ENCODE data around the gene MS4A18.

Gene MS4A18

DNA sequence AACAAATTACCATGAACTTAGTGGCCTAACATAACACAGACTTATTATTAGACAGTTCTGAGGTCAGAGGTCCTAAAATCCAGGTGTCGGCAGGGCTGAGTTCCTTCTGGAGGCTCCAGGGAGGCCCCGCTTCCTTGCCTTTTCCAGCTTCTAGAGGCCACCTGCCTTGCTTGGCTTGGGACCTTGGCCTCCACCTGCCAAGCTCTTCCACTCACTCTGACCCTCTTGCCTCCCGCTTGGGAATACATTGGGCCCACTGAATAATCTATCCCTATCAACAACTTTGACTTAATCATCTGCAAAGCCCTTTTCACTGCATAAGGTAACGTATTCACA lies 57.4 kb downstream of the MS4A18 start:
- DNase-seq (ENCODE audit: low read depth, low spot score): no peak
- Histone ChIP-seq H3K27me3 (ENCODE audit: insufficient read depth, insufficient read length) (no peaks in the 10 kb centered on the region), H3K9ac (ENCODE audit: insufficient read length, low read depth) (no peak overlapping the region), H3K4me1 (ENCODE audit: insufficient read depth, insufficient read length) (peaks cover 5% of the 10 kb centered on the region), H3K9me3 (ENCODE audit: insufficient read depth, low read length) (0 out of 2 replicates have a peak, but pooled peaks cover 5% of the 10 kb centered on the region), H3K36me3 (ENCODE audit: insufficient read depth, insufficient read length, low read length) (no peaks in the 10 kb centered on the region), H3K4me3 (ENCODE audit: insufficient read length, low read depth) (no peak overlapping the region)
- TF ChIP-seq ZNF274 (IDR thresholded peaks at IDR 0.05; ENCODE audit: low read depth, low read length): no peak
- TF ChIP-seq SUZ12 (IDR thresholded peaks at IDR 0.05; ENCODE audit: extremely low read depth, insufficient read depth, insufficient read length): no peak
- no peak for TF ChIP-seq YY1 (IDR thresholded peaks at IDR 0.05; ENCODE audit: insufficient read depth, insufficient read length)

DNA sequence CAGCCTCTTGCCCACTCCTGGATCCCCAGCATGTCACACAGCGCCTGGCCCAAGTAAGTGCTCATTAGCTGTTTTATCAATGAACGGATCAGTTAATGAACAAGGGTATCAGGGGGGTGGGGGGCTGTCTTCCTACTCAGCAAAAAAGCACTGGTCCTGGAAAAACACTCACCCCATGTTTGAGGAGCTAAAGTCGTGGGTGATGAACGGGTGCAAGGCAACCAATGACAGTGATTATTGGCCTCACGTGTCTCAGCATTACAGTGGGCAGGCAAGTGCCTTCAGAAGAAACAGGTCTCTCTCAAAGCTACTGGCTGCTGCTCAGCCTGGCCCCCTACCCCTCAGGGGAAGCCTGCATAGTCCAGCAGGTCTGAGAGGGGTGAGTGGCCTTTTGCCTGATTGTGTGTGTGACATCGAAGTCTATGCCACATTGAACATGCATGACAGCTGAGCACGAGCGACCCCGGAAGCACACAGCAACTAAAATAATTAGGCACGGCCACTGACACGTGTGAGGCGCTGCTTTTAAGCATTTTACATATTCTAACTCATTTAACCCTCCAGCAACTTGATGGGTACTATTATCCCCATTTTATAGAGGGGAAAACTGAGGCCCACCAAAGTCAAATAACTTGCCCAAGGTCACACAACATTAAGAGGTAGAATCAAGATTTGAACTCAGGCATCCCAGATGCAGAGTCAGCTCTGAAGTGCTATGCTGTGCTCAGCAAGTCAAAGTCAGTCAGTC lies 58.0 kb downstream of the MS4A18 start:
- Histone ChIP-seq H3K36me3 (ENCODE audit: insufficient read depth, insufficient read length, low read length) (no peaks in the 10 kb centered on the region), H3K9me3 (ENCODE audit: insufficient read depth, low read length) (0 out of 2 replicates have a peak, but pooled peaks cover 5% of the 10 kb centered on the region), H3K27me3 (ENCODE audit: insufficient read depth, insufficient read length) (no peaks in the 10 kb centered on the region), H3K4me3 (ENCODE audit: insufficient read length, low read depth) (no peak overlapping the region), H3K4me1 (ENCODE audit: insufficient read depth, insufficient read length) (peaks cover 5% of the 10 kb centered on the region), H3K9ac (ENCODE audit: insufficient read length, low read depth) (no peak overlapping the region)
- no peak for TF ChIP-seq SUZ12 (IDR thresholded peaks at IDR 0.05; ENCODE audit: extremely low read depth, insufficient read depth, insufficient read length)
- TF ChIP-seq ZNF274 (IDR thresholded peaks at IDR 0.05; ENCODE audit: low read depth, low read length): no peak
- no peak for TF ChIP-seq YY1 (IDR thresholded peaks at IDR 0.05; ENCODE audit: insufficient read depth, insufficient read length)
- DNase-seq (ENCODE audit: low read depth, low spot score): no peak

DNA sequence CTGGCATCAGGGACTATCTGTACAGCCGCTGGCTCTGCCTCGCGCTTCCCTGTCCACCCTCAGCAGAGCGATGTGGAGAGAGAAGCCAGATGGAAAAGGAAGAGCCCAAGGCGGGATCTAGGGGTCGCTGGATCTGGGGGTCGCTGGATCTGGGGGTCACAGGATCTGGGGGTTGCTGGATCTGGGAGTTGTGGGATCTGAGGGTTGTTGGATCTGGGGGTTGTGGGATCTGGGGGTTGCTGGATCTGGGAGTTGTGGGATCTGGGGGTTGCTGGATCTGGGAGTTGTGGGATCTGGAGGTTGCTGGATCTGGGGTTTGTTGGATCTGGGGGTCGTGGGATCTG lies 58.6 kb downstream of the MS4A18 start:
- Histone ChIP-seq H3K4me1 (ENCODE audit: insufficient read depth, insufficient read length) (peaks cover 5% of the 10 kb centered on the region), H3K9ac (ENCODE audit: insufficient read length, low read depth) (no peak overlapping the region), H3K9me3 (ENCODE audit: insufficient read depth, low read length) (0 out of 2 replicates have a peak, but pooled peaks cover 5% of the 10 kb centered on the region), H3K36me3 (ENCODE audit: insufficient read depth, insufficient read length, low read length) (no peaks in the 10 kb centered on the region), H3K27me3 (ENCODE audit: insufficient read depth, insufficient read length) (no peaks in the 10 kb centered on the region), H3K4me3 (ENCODE audit: insufficient read length, low read depth) (no peak overlapping the region)
- TF ChIP-seq ZNF274 (IDR thresholded peaks at IDR 0.05; ENCODE audit: low read depth, low read length) (no peak), SUZ12 (IDR thresholded peaks at IDR 0.05; ENCODE audit: extremely low read depth, insufficient read depth, insufficient read length) (no peak), YY1 (IDR thresholded peaks at IDR 0.05; ENCODE audit: insufficient read depth, insufficient read length) (no peak)
- DNase-seq (ENCODE audit: low read depth, low spot score): no peak

DNA sequence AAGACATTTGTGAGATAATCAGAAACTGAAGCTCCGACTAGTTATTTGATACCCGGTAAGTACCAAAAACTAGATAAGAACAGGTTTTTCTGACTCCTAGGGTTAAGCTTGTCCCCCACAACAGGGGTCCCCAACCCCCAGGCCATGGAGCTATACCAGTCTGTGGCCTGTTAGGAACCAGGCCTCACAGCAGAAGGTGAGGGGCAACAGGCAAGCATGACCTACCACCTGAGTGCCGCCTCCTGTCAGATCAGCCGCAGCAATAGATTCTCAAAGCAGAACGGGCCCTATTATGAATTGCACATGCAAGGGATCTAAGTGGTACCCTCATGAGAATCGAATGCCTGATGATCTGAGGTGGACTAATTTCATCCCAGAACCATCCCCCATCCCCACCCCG lies 59.4 kb downstream of the MS4A18 start:
- H3K4me3 ChIP-seq (ENCODE audit: insufficient read length, low read depth): no peak overlapping the region
- H3K36me3 ChIP-seq (ENCODE audit: insufficient read depth, insufficient read length, low read length): no peaks in the 10 kb centered on the region
- TF ChIP-seq ZNF274 (IDR thresholded peaks at IDR 0.05; ENCODE audit: low read depth, low read length): no peak
- no peak for TF ChIP-seq SUZ12 (IDR thresholded peaks at IDR 0.05; ENCODE audit: extremely low read depth, insufficient read depth, insufficient read length)
- no peak for TF ChIP-seq YY1 (IDR thresholded peaks at IDR 0.05; ENCODE audit: insufficient read depth, insufficient read length)
- H3K4me1 ChIP-seq (ENCODE audit: insufficient read depth, insufficient read length): peaks cover 5% of the 10 kb centered on the region
- H3K9me3 ChIP-seq (ENCODE audit: insufficient read depth, low read length): 0 out of 2 replicates have a peak, but pooled peaks cover 5% of the 10 kb centered on the region
- H3K9ac ChIP-seq (ENCODE audit: insufficient read length, low read depth): no peak overlapping the region
- H3K27me3 ChIP-seq (ENCODE audit: insufficient read depth, insufficient read length): no peaks in the 10 kb centered on the region
- DNase-seq (ENCODE audit: low read depth, low spot score): no peak

DNA sequence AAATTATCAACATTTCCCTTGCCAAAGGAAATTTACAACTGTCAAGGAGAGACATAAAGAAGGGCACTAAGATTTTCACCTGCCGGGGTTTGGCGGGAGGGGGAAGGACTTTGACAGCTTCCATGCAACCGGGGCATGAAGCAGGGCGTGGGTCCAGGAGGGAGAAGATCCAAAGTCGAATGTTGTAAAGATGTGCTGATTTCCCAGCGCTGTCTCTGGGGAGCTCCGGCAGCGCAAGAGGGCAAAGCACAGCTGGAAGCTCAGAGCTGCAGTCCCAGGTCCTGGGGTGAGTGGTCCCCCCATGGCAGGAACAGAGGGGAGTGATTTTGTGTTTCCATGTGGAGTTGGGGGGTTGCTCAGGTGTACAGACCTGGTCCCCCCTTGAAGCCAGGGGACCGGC lies 60.6 kb downstream of the MS4A18 start, which contains the start of gene MS4A10:
Gene MS4A10, plus strand, starts transcription at position 198 of the 400 bp plus-strand sequence. CDS start 5,003 bp downstream, outside the sequence.
- no peak for TF ChIP-seq SUZ12 (IDR thresholded peaks at IDR 0.05; ENCODE audit: extremely low read depth, insufficient read depth, insufficient read length)
- no peak for TF ChIP-seq YY1 (IDR thresholded peaks at IDR 0.05; ENCODE audit: insufficient read depth, insufficient read length)
- no peak for TF ChIP-seq ZNF274 (IDR thresholded peaks at IDR 0.05; ENCODE audit: low read depth, low read length)
- H3K4me3 ChIP-seq (ENCODE audit: insufficient read length, low read depth): no peak within 1 kb of the TSS
- DNase-seq (ENCODE audit: low read depth, low spot score): no peak
- no peak within 1 kb of the TSS for H3K9ac ChIP-seq (ENCODE audit: insufficient read length, low read depth)
- H3K36me3 ChIP-seq (ENCODE audit: insufficient read depth, insufficient read length, low read length): no peaks in the 10 kb centered on the region
- H3K9me3 ChIP-seq (ENCODE audit: insufficient read depth, low read length): peaks cover 4% of the 10 kb centered on the region; the same call in 1 of the 2 replicates
- peaks cover 5% of the 10 kb centered on the region for H3K4me1 ChIP-seq (ENCODE audit: insufficient read depth, insufficient read length)
- no peaks in the 10 kb centered on the region for H3K27me3 ChIP-seq (ENCODE audit: insufficient read depth, insufficient read length)

DNA sequence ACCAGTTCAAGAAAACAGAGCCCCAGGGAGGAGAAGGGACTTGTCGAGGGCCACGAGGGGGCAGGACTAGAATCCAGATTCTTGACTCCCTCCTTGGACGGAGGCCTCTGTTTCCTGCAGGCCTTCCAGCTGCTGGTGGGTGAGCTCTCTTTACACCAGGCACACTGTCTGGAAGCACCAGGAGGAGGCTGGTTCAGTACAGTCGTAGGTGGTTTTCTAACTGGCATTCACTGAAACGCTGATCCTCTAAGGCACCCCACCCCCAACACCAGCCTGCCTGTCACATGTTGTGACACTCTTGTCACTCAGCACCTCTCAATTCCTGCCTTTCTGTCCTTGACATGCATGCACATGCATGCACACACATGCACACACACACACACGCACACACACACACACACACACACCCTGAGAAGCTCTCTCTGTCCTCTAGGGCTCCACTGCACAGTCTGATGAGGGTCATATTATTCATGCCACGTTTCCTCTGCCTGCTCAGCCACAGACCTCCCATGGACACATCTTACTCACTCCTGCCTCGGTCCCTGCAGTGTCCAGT lies 61.4 kb downstream of the MS4A18 start:
- Histone ChIP-seq H3K4me1 (ENCODE audit: insufficient read depth, insufficient read length) (peaks cover 5% of the 10 kb centered on the region), H3K9ac (ENCODE audit: insufficient read length, low read depth) (no peak overlapping the region), H3K4me3 (ENCODE audit: insufficient read length, low read depth) (no peak overlapping the region), H3K9me3 (ENCODE audit: insufficient read depth, low read length) (peaks cover 9% of the 10 kb centered on the region; the same call in 1 of the 2 replicates), H3K36me3 (ENCODE audit: insufficient read depth, insufficient read length, low read length) (no peaks in the 10 kb centered on the region), H3K27me3 (ENCODE audit: insufficient read depth, insufficient read length) (no peaks in the 10 kb centered on the region)
- TF ChIP-seq ZNF274 (IDR thresholded peaks at IDR 0.05; ENCODE audit: low read depth, low read length) (no peak), YY1 (IDR thresholded peaks at IDR 0.05; ENCODE audit: insufficient read depth, insufficient read length) (no peak), SUZ12 (IDR thresholded peaks at IDR 0.05; ENCODE audit: extremely low read depth, insufficient read depth, insufficient read length) (no peak)
- no peak for DNase-seq (ENCODE audit: low read depth, low spot score)

DNA sequence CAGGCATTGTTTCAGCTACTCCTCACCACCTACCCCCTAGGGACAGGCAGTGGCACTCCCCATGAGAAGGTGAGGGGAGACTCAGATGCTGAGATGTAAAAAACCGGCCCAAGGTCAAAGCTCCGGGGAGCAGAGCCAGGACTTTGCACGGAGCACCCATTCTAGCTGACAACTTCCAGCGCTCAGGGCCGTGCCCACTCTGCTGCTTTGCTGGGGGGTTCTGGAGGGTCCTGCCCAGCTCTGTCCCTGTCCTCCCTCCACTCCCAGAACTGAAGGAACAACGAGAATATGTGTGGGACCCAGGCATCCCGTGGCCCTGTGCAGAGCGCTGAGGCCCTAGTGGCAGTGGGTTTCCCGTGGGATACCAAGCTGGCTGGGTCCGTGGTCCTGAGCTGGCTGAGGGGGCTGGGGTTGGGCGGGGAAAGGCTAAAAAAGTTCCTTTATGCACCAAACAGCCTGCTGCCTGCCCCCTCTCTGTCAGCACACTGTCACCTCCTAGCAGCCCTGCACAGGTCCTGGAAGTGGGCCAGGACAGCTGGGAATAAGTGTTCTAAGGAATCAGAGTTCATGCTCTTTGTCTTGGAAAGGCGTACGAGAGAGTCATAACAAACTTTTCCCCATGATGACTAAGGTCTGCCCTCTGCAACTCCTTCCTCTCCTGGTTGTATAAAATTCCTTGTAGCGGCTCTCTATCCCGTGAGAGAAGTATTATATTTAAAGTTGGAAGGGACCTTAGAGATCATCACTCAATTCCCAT lies 62.5 kb downstream of the MS4A18 start:
- Histone ChIP-seq H3K36me3 (ENCODE audit: insufficient read depth, insufficient read length, low read length) (no peaks in the 10 kb centered on the region), H3K4me3 (ENCODE audit: insufficient read length, low read depth) (no peak overlapping the region), H3K9me3 (ENCODE audit: insufficient read depth, low read length) (peaks cover 20% of the 10 kb centered on the region; the same call in 1 of the 2 replicates), H3K4me1 (ENCODE audit: insufficient read depth, insufficient read length) (peaks cover 5% of the 10 kb centered on the region), H3K27me3 (ENCODE audit: insufficient read depth, insufficient read length) (no peaks in the 10 kb centered on the region), H3K9ac (ENCODE audit: insufficient read length, low read depth) (no peak overlapping the region)
- DNase-seq (ENCODE audit: low read depth, low spot score): no peak
- no peak for TF ChIP-seq ZNF274 (IDR thresholded peaks at IDR 0.05; ENCODE audit: low read depth, low read length)
- TF ChIP-seq SUZ12 (IDR thresholded peaks at IDR 0.05; ENCODE audit: extremely low read depth, insufficient read depth, insufficient read length): no peak
- TF ChIP-seq YY1 (IDR thresholded peaks at IDR 0.05; ENCODE audit: insufficient read depth, insufficient read length): no peak

Measured in NT2/D1 (cell line).